Parathyroid adenoma (tissue), 2 donors: Measurements from ENCODE around the gene CSMD2.

Experiments used
- H2AFZ ChIP-seq: fragments of 300-600 bp; sonication (generic); one replicate; pipeline ENCODE4 v1.7.0; 2017; ENCODE audit warnings: antibody characterized with exemption, mild to moderate bottlenecking
- H3K27ac ChIP-seq: fragments of 300-600 bp; sonication (generic); one replicate; pipeline ENCODE4 v1.7.0; 2017
- H3K27me3 ChIP-seq: fragments of 300-600 bp; sonication (generic); one replicate; pipeline ENCODE4 v1.7.0; 2017; ENCODE audit warnings: low read length; ENCODE audit not compliant: control insufficient read depth, insufficient read depth
- H3K36me3 ChIP-seq: fragments of 300-600 bp; sonication (generic); one replicate; pipeline ENCODE4 v1.7.0; 2017; ENCODE audit warnings: low read length; ENCODE audit not compliant: control insufficient read depth, insufficient read depth
- H3K4me1 ChIP-seq: fragments of 300-600 bp; sonication (generic); one replicate; pipeline ENCODE4 v1.7.0; 2017; ENCODE audit warnings: control low read depth
- H3K4me2 ChIP-seq: fragments of 300-600 bp; sonication (generic); one replicate; pipeline ENCODE4 v1.7.0; 2017; ENCODE audit warnings: low read length
- H3K4me3 ChIP-seq: fragments of 300-600 bp; sonication (generic); one replicate; pipeline ENCODE4 v1.7.0; 2017; ENCODE audit warnings: low read depth, low read length
- H3K79me2 ChIP-seq: fragments of 300-600 bp; sonication (generic); one replicate; pipeline ENCODE4 v1.7.0; 2017; ENCODE audit warnings: control low read depth
- H3K9ac ChIP-seq: fragments of 300-600 bp; sonication (generic); one replicate; pipeline ENCODE4 v1.7.0; 2017; ENCODE audit warnings: mild to moderate bottlenecking
- H3K9me3 ChIP-seq: fragments of 300-600 bp; sonication (generic); one replicate; pipeline ENCODE4 v1.7.0; 2017; ENCODE audit warnings: low read length; ENCODE audit not compliant: control insufficient read depth
- CTCF ChIP-seq: fragments of 300-600 bp; sonication (generic); IDR thresholded peaks from one replicate; pipeline ENCODE4 v1.7.0; 2017; ENCODE audit warnings: antibody characterized with exemption, mild to moderate bottlenecking
- donor health status: primary hyperparathyroidism.

The CSMD2 gene

GRCh38 chr1:34132161-34132420, 32.9 kb downstream of the CSMD2 start:
- no peak overlapping the region for H3K9ac ChIP-seq
- no peak overlapping the region for H2AFZ ChIP-seq
- no peaks in the 10 kb centered on the region for H3K9me3 ChIP-seq
- H3K36me3 ChIP-seq = no peaks in the 10 kb centered on the region
- H3K27me3 ChIP-seq = no peaks in the 10 kb centered on the region
- no peaks in the 10 kb centered on the region for H3K4me1 ChIP-seq
- no peak overlapping the region for H3K27ac ChIP-seq
- no peak overlapping the region for H3K4me3 ChIP-seq
- no peaks in the 10 kb centered on the region for H3K79me2 ChIP-seq
- TF ChIP-seq CTCF = no peak
- H3K4me2 ChIP-seq = no peak overlapping the region

GRCh38 chr1:34131396-34132160, 33.5 kb downstream of the CSMD2 start:
- Histone ChIP-seq H3K27me3 (no peaks in the 10 kb centered on the region), H3K79me2 (no peaks in the 10 kb centered on the region), H3K9me3 (no peaks in the 10 kb centered on the region), H3K4me2 (no peak overlapping the region), H3K4me1 (no peaks in the 10 kb centered on the region), H3K9ac (no peak overlapping the region), H2AFZ (no peak overlapping the region), H3K4me3 (no peak overlapping the region), H3K27ac (no peak overlapping the region), H3K36me3 (no peaks in the 10 kb centered on the region)
- TF ChIP-seq CTCF = no peak

GRCh38 chr1:34130306-34130705, 34.7 kb downstream of the CSMD2 start:
- H3K4me3 ChIP-seq = no peak overlapping the region
- no peaks in the 10 kb centered on the region for H3K27me3 ChIP-seq

GRCh38 chr1:34129630-34130029, 35.4 kb downstream of the CSMD2 start:
- H3K27ac ChIP-seq = no peak overlapping the region
- no peaks in the 10 kb centered on the region for H3K27me3 ChIP-seq
- no peaks in the 10 kb centered on the region for H3K4me1 ChIP-seq
- TF ChIP-seq CTCF = no peak
- no peaks in the 10 kb centered on the region for H3K36me3 ChIP-seq
- no peaks in the 10 kb centered on the region for H3K79me2 ChIP-seq
- no peak overlapping the region for H2AFZ ChIP-seq
- no peaks in the 10 kb centered on the region for H3K9me3 ChIP-seq
- no peak overlapping the region for H3K4me2 ChIP-seq
- H3K9ac ChIP-seq = no peak overlapping the region
- no peak overlapping the region for H3K4me3 ChIP-seq

More at GRCh38 chr1:34130306-34130705, 34.7 kb downstream of the CSMD2 start:
- Histone ChIP-seq H3K36me3 (no peaks in the 10 kb centered on the region), H3K27ac (no peak overlapping the region), H3K4me2 (no peak overlapping the region), H3K4me1 (no peaks in the 10 kb centered on the region), H3K79me2 (no peaks in the 10 kb centered on the region), H3K9me3 (no peaks in the 10 kb centered on the region), H3K9ac (no peak overlapping the region), H2AFZ (no peak overlapping the region)
- TF ChIP-seq CTCF = no peak

- no peak overlapping the region for H3K4me2 ChIP-seq
- H2AFZ ChIP-seq = no peak overlapping the region
- no peaks in the 10 kb centered on the region for H3K9me3 ChIP-seq
- no peak for TF ChIP-seq CTCF
- no peak overlapping the region for H3K4me3 ChIP-seq
- no peaks in the 10 kb centered on the region for H3K27me3 ChIP-seq
- no peaks in the 10 kb centered on the region for H3K4me1 ChIP-seq
- H3K79me2 ChIP-seq = no peaks in the 10 kb centered on the region
- no peak overlapping the region for H3K9ac ChIP-seq
- no peak overlapping the region for H3K27ac ChIP-seq
- no peaks in the 10 kb centered on the region for H3K36me3 ChIP-seq
Observed at GRCh38 chr1:34128186-34128889, 36.7 kb downstream of the CSMD2 start.
